GM12872 (cell line): ENCODE data around the gene NOM1.

Source experiments
- TF ChIP-seq, protein P1 (sequence below): IDR thresholded peaks from 3 replicates; pipeline ENCODE4 v1.5.1; 2011; ENCODE audit warnings: low read depth, mild to moderate bottlenecking, low read length, moderate library complexity; ENCODE audit not compliant: insufficient read depth

NOM1 gene

GRCh38 chr7:157013101-157013500 lies 63.6 kb downstream of the NOM1 start:
- TF ChIP-seq, protein P1, sequence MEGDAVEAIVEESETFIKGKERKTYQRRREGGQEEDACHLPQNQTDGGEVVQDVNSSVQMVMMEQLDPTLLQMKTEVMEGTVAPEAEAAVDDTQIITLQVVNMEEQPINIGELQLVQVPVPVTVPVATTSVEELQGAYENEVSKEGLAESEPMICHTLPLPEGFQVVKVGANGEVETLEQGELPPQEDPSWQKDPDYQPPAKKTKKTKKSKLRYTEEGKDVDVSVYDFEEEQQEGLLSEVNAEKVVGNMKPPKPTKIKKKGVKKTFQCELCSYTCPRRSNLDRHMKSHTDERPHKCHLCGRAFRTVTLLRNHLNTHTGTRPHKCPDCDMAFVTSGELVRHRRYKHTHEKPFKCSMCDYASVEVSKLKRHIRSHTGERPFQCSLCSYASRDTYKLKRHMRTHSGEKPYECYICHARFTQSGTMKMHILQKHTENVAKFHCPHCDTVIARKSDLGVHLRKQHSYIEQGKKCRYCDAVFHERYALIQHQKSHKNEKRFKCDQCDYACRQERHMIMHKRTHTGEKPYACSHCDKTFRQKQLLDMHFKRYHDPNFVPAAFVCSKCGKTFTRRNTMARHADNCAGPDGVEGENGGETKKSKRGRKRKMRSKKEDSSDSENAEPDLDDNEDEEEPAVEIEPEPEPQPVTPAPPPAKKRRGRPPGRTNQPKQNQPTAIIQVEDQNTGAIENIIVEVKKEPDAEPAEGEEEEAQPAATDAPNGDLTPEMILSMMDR, result 0 out of 3 replicates have a peak, but pooled peaks have one; percentile 19

DNA sequence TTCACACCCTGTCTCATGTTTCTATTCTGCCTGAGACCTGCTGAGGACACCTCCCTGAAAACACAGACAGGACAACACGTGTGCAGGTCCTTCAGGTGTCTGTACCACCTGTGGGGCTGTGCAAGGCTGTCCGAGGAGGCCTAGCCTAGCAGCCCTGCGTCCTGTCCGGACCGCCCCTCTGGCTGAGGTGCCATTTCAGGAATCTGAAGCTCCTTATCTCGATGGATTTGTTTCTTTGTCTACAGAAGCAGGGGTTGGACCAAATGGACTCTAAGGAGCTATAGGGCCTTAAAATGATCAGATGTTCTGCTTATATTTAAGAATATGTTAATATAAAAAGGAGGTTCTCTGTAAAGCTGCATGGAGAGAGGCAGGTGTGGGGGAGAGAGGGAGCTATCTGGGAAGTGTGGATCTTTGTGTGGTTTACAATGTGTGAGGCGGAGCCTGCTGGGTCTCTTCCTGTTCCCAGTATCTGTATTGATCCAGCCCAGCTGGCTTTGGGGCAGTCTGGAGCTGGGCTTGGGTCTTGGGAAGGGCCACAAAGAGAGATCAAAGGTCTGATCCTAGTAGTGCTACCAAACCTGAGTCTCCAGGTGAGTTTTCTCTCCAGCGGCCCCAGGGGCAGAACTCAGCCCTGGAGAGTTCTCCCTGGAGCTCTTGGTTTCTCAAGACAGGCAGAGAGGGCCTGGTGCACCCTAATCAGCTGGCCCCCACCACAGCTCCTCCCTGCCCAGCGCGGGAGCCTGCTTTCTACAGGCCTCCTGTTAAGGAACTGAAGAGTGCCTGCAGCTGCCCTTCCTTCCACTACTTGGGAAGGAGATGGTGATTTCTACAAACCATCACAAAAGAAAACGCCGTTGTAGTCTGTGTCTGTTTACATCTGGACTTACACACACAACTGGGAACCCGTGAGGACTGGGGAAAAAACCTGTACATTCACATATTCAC lies 64.4 kb downstream of the NOM1 start:
- TF ChIP-seq, protein P1, result no peak

GRCh38 chr7:157014635-157015555 lies 65.4 kb downstream of the NOM1 start:
- TF ChIP-seq, protein P1, result no peak

GRCh38 chr7:157016024-157016351 lies 66.5 kb downstream of the NOM1 start:
- TF ChIP-seq, protein P1, result no peak

GRCh38 chr7:157016352-157017041 lies 67.0 kb downstream of the NOM1 start:
- TF ChIP-seq, protein P1, result no peak

- TF ChIP-seq, protein P1, result no peak
These were observed 67.6 kb downstream of the NOM1 start for GRCh38 chr7:157017149-157017548.
